Liver (tissue), 9 donors: ENCODE results near the gene PEX14. TPM values are rescaled to one million over a fixed set of nuclear protein-coding genes. Genes with fewer than 3 reads are reported as not detected.

ENCODE experiments used
- DNase-seq: peaks from one replicate; pipeline ENCODE4 v3.0.0-alpha.2; 2017; ENCODE audit warnings: low spot score
- H3K27ac ChIP-seq, 2 donors: one replicate each; pipeline ENCODE4 v1.7.0; 2013; ENCODE audit warnings: inconsistent platforms in 2 of 2, low read length in 2 of 2, control low read depth in 1 of 2, low read depth in 1 of 2, mild to moderate bottlenecking in 1 of 2
- H3K27me3 ChIP-seq, 4 donors: one replicate each; pipeline versions ENCODE4 v1.6.1 to v1.7.0; 2013; ENCODE audit warnings: low read length in 3 of 4, inconsistent platforms in 1 of 4, mild to moderate bottlenecking in 1 of 4, moderate library complexity in 1 of 4; ENCODE audit not compliant: control insufficient read depth in 4 of 4, insufficient read depth in 4 of 4
- H3K36me3 ChIP-seq, 4 donors: one replicate each; pipeline versions ENCODE4 v1.6.1 to v1.7.0; 2013; ENCODE audit warnings: low read length in 3 of 4, mild to moderate bottlenecking in 3 of 4, low read depth in 1 of 4, moderate library complexity in 1 of 4; ENCODE audit not compliant: control insufficient read depth in 4 of 4, insufficient read depth in 3 of 4
- H3K4me1 ChIP-seq, 4 donors: one replicate each; pipeline versions ENCODE4 v1.6.1 to v1.7.0; 2013; ENCODE audit warnings: low read length in 3 of 4, mild to moderate bottlenecking in 3 of 4, moderate library complexity in 1 of 4; ENCODE audit not compliant: control insufficient read depth in 4 of 4, insufficient read depth in 4 of 4
- H3K4me3 ChIP-seq, 3 donors: one replicate each; pipeline versions ENCODE4 v1.6.1 to v1.7.0; 2013; ENCODE audit warnings: low read length in 3 of 3, control low read depth in 1 of 3, low read depth in 1 of 3, mild to moderate bottlenecking in 1 of 3
- H3K9ac ChIP-seq, 2 donors: one replicate each; pipeline ENCODE4 v1.7.0; 2013; ENCODE audit warnings: low read length in 2 of 2, mild to moderate bottlenecking in 2 of 2, moderate library complexity in 2 of 2, control low read depth in 1 of 2, low read depth in 1 of 2
- H3K9me3 ChIP-seq, 4 donors: one replicate each; pipeline versions ENCODE4 v1.6.1 to v1.7.0; 2013; ENCODE audit warnings: low read length in 3 of 4; ENCODE audit not compliant: control insufficient read depth in 4 of 4
- CTCF ChIP-seq: fragments of 150-350 bp; IDR thresholded peaks from 2 replicates; pipeline ENCODE4 v1.5.1; 2017; ENCODE audit warnings: improper control_type of control experiment, low read depth, low read length; ENCODE audit not compliant: missing input control
- FOXA1 ChIP-seq: IDR thresholded peaks from 2 replicates; pipeline ENCODE4 v1.6.1; 2016; ENCODE audit warnings: antibody characterized with exemption
- FOXA2 ChIP-seq: IDR thresholded peaks from 2 replicates; pipeline ENCODE4 v1.6.1; 2016; ENCODE audit warnings: antibody characterized with exemption
- GABPA ChIP-seq, 2 donors: IDR thresholded peaks in 1 of 2; conservative IDR thresholded peaks in 1 of 2; 2 replicates each; pipeline ENCODE4 v1.6.1; 2016; ENCODE audit warnings: antibody characterized with exemption in 2 of 2, mild to moderate bottlenecking in 1 of 2, moderate library complexity in 1 of 2
- HNF4A ChIP-seq, 2 donors: conservative IDR thresholded peaks; 2 replicates each; pipeline ENCODE4 v1.6.1; 2016; ENCODE audit warnings: antibody characterized with exemption in 2 of 2, mild to moderate bottlenecking in 2 of 2
- HNF4G ChIP-seq: IDR thresholded peaks from 2 replicates; pipeline ENCODE4 v1.6.1; 2016; ENCODE audit warnings: antibody characterized with exemption
- JUND ChIP-seq, 2 donors: IDR thresholded peaks; 2 replicates each; pipeline ENCODE4 v1.6.1; 2016; ENCODE audit warnings: antibody characterized with exemption in 2 of 2
- MAX ChIP-seq: IDR thresholded peaks from 2 replicates; pipeline ENCODE4 v1.6.1; 2016; ENCODE audit warnings: antibody characterized with exemption
- RXRA ChIP-seq, 2 donors: IDR thresholded peaks; 2 replicates each; pipeline ENCODE4 v1.6.1; 2017 to 2018; ENCODE audit warnings: antibody characterized with exemption in 2 of 2, mild to moderate bottlenecking in 1 of 2
- SP1 ChIP-seq: IDR thresholded peaks from 2 replicates; pipeline ENCODE4 v1.6.1; 2018; ENCODE audit warnings: antibody characterized with exemption, mild to moderate bottlenecking
- YY1 ChIP-seq: IDR thresholded peaks from 2 replicates; pipeline ENCODE4 v1.6.1; 2016; ENCODE audit warnings: antibody characterized with exemption, mild to moderate bottlenecking
- WGBS: extraction: QIAGEN DNeasy Blood & Tissue Kit; methylation state at CpG from one replicate; pipeline ENCODE4 v1.1.7; 2013; 5-methylcytosine and 5-hydroxymethylcytosine counted together
- polyA plus RNA-seq, 2 donors: library from polyadenylated mRNA; stranded (reverse) in 1 of 2; unstranded in 1 of 2; fragments of 200-250 nt in 1 of 2; fragments of >200 nt in 1 of 2; fragmentation: Nextera tagmentation in 1 of 2; extraction: Ambion mirVana in 1 of 2; gene quantifications; one replicate each; pipeline versions ENCODE4 v1.2.1 to v1.2.3, GENCODE V29; 2013 to 2015
- total RNA-seq, 2 donors: library from RNA; depleted of rRNA; stranded (reverse); fragments of >200 nt; gene quantifications; one replicate each; pipeline ENCODE4 v1.2.3, GENCODE V29; 2014
- TF ChIP-seq, protein P1 (sequence below): IDR thresholded peaks from 2 replicates; pipeline ENCODE4 v1.6.1; 2016; ENCODE audit warnings: antibody characterized with exemption, mild to moderate bottlenecking
- TF ChIP-seq, protein P2 (sequence below): IDR thresholded peaks from 2 replicates; pipeline ENCODE4 v1.6.1; 2016; ENCODE audit warnings: antibody characterized with exemption
- TF ChIP-seq, protein P3 (sequence below): IDR thresholded peaks from 2 replicates; pipeline ENCODE4 v1.6.1; 2016; ENCODE audit warnings: antibody characterized with exemption
- donor health status: healthy.
- donor health status: healthy.
- donor health status: healthy.
- donor health status: healthy.
- donor health status: healthy.

Gene PEX14
- total and polyA plus RNA-seq, 4 donors: 7.1 to 16.1 (median 11.7) TPM

- Histone ChIP-seq H3K27ac (peak overlapping the region; percentile 10 to 83), H3K9ac (no peak overlapping the region), H3K36me3 (no peaks in the 10 kb centered on the region), H3K27me3 (no peaks in the 10 kb centered on the region), H3K9me3 (no peaks in the 10 kb centered on the region), H3K4me1 (peaks cover 9 to 37% (median 20%) of the 10 kb centered on the region in 4 donors), H3K4me3 (no peak overlapping the region)
- no peak for DNase-seq
- TF ChIP-seq RXRA (IDR thresholded peaks at IDR 0.05) (no peak), FOXA1 (no peak), SP1 (no peak), FOXA2 (no peak), GABPA (IDR thresholded peaks at IDR 0.05 in 1 of 2, conservative IDR thresholded peaks at IDR 0.05 in 1 of 2) (no peak)
- TF ChIP-seq, protein P1, sequence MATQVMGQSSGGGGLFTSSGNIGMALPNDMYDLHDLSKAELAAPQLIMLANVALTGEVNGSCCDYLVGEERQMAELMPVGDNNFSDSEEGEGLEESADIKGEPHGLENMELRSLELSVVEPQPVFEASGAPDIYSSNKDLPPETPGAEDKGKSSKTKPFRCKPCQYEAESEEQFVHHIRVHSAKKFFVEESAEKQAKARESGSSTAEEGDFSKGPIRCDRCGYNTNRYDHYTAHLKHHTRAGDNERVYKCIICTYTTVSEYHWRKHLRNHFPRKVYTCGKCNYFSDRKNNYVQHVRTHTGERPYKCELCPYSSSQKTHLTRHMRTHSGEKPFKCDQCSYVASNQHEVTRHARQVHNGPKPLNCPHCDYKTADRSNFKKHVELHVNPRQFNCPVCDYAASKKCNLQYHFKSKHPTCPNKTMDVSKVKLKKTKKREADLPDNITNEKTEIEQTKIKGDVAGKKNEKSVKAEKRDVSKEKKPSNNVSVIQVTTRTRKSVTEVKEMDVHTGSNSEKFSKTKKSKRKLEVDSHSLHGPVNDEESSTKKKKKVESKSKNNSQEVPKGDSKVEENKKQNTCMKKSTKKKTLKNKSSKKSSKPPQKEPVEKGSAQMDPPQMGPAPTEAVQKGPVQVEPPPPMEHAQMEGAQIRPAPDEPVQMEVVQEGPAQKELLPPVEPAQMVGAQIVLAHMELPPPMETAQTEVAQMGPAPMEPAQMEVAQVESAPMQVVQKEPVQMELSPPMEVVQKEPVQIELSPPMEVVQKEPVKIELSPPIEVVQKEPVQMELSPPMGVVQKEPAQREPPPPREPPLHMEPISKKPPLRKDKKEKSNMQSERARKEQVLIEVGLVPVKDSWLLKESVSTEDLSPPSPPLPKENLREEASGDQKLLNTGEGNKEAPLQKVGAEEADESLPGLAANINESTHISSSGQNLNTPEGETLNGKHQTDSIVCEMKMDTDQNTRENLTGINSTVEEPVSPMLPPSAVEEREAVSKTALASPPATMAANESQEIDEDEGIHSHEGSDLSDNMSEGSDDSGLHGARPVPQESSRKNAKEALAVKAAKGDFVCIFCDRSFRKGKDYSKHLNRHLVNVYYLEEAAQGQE: no peak
- 84% methylated on average over 6 of the region's 6 CpGs for WGBS
These were observed 123.6 kb downstream of the PEX14 start for GRCh38 chr1:10598389-10598702.

- peaks cover 9 to 32% (median 21%) of the 10 kb centered on the region in 4 donors for H3K4me1 ChIP-seq
- DNase-seq: no peak
- no peak overlapping the region for H3K4me3 ChIP-seq
- no peaks in the 10 kb centered on the region for H3K36me3 ChIP-seq
- no peak overlapping the region for H3K9ac ChIP-seq
- peak overlapping the region; percentile 83 to 86 for H3K27ac ChIP-seq
- H3K9me3 ChIP-seq: no peaks in the 10 kb centered on the region
- 33% methylated on average over 6 of the region's 6 CpGs for WGBS
- TF ChIP-seq JUND (IDR thresholded peaks at IDR 0.05): peak; percentile 76 to 79
- TF ChIP-seq, protein P2, sequence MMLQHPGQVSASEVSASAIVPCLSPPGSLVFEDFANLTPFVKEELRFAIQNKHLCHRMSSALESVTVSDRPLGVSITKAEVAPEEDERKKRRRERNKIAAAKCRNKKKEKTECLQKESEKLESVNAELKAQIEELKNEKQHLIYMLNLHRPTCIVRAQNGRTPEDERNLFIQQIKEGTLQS: no peak
- peak; percentile 81 for TF ChIP-seq YY1
- TF ChIP-seq FOXA1: no peak
- no peak for TF ChIP-seq HNF4G
- peak; percentile 20 to 66 for TF ChIP-seq RXRA (IDR thresholded peaks at IDR 0.05)
- peak; percentile 78 to 83 for TF ChIP-seq HNF4A (conservative IDR thresholded peaks at IDR 0.05)
- peak; percentile 33 for TF ChIP-seq FOXA2
- peak; percentile 3 for TF ChIP-seq CTCF
- TF ChIP-seq SP1: peak; percentile 45
- TF ChIP-seq, protein P3, sequence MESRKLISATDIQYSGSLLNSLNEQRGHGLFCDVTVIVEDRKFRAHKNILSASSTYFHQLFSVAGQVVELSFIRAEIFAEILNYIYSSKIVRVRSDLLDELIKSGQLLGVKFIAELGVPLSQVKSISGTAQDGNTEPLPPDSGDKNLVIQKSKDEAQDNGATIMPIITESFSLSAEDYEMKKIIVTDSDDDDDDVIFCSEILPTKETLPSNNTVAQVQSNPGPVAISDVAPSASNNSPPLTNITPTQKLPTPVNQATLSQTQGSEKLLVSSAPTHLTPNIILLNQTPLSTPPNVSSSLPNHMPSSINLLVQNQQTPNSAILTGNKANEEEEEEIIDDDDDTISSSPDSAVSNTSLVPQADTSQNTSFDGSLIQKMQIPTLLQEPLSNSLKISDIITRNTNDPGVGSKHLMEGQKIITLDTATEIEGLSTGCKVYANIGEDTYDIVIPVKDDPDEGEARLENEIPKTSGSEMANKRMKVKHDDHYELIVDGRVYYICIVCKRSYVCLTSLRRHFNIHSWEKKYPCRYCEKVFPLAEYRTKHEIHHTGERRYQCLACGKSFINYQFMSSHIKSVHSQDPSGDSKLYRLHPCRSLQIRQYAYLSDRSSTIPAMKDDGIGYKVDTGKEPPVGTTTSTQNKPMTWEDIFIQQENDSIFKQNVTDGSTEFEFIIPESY: no peak
- TF ChIP-seq, protein P1: no peak
- TF ChIP-seq MAX: peak; percentile 43
- H3K27me3 ChIP-seq: no peaks in the 10 kb centered on the region
These were observed 124.6 kb downstream of the PEX14 start for GRCh38 chr1:10599194-10599861.
